Ovary (tissue), 3 donors: ENCODE data around the gene CMIP.

ENCODE experiments used
- CTCF ChIP-seq, 3 donors: fragments of 450-650 bp in 2 of 3; fragments of 200-600 bp in 1 of 3; IDR thresholded peaks; one replicate each; pipeline versions ENCODE4 v1.5.1 to v1.8.0; 2016 to 2022; ENCODE audit warnings: antibody characterized with exemption in 3 of 3, mild to moderate bottlenecking in 1 of 3
- POLR2A ChIP-seq: fragments of 450-650 bp; IDR thresholded peaks from one replicate; pipeline ENCODE4 v1.6.1; 2017; ENCODE audit warnings: antibody characterized with exemption, mild to moderate bottlenecking, moderate library complexity
- donor health status: DM: no; HTN: no; CAD: no.

- TF ChIP-seq POLR2A (no peak), CTCF (IDR thresholded peaks at IDR 0.05) (no peak)
Observed at GRCh38 chr16:81589975-81590650, 145.5 kb downstream of the CMIP start.
